ENCODE data around the gene IGF1. TPM values are rescaled to one million over a fixed set of nuclear protein-coding genes. Genes with fewer than 3 reads are reported as not detected.

Gene IGF1
- total and polyA plus RNA-seq, 8 donors, result 0.89 to 14.5 (median 10.2) TPM

DNA sequence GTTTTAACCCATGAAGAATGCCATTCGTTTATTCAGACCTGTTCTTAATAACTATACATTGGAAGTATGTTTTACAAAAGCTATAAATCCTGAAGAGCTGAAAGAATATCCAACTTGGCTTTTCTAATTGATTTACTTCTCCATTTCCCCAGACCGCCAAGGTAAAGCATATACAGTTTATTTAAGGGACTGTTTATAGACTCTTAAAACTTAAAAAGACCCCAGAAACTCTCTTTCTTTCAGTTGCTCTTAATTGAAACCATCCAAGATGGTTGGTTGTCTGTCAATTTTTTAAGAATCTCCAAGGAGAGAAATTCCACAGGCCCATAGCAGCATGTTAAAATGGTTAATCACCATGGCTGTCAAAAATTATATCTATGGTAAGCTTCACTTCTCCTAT is 8.8 kb downstream of the IGF1 start:
- no peaks in the 10 kb centered on the region for H3K4me1 ChIP-seq
- H3K36me3 ChIP-seq, result no peaks in the 10 kb centered on the region
- no peak overlapping the region for H3K4me3 ChIP-seq
- intact Hi-C loops (cut with DNase I; ENCODE audit: low total_unique reads), result no loop called here
- WGBS, 5 donors, result 69 to 79% (median 74%) methylated on average over 2 of the region's 2 CpGs
- no peak overlapping the region for H3K27ac ChIP-seq
- H3K9me3 ChIP-seq, result no peaks in the 10 kb centered on the region
- DNase-seq, result no peak
- TF ChIP-seq POLR2A (IDR thresholded peaks at IDR 0.05) (no peak), EP300 (IDR thresholded peaks at IDR 0.05) (no peak), POLR2AphosphoS5 (IDR thresholded peaks at IDR 0.05) (no peak)
- TF ChIP-seq, protein P1, sequence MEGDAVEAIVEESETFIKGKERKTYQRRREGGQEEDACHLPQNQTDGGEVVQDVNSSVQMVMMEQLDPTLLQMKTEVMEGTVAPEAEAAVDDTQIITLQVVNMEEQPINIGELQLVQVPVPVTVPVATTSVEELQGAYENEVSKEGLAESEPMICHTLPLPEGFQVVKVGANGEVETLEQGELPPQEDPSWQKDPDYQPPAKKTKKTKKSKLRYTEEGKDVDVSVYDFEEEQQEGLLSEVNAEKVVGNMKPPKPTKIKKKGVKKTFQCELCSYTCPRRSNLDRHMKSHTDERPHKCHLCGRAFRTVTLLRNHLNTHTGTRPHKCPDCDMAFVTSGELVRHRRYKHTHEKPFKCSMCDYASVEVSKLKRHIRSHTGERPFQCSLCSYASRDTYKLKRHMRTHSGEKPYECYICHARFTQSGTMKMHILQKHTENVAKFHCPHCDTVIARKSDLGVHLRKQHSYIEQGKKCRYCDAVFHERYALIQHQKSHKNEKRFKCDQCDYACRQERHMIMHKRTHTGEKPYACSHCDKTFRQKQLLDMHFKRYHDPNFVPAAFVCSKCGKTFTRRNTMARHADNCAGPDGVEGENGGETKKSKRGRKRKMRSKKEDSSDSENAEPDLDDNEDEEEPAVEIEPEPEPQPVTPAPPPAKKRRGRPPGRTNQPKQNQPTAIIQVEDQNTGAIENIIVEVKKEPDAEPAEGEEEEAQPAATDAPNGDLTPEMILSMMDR (IDR thresholded peaks at IDR 0.05), result no peak
- H3K27me3 ChIP-seq, result peaks cover 0 to 4% (median 0%) of the 10 kb centered on the region in 3 donors

DNA sequence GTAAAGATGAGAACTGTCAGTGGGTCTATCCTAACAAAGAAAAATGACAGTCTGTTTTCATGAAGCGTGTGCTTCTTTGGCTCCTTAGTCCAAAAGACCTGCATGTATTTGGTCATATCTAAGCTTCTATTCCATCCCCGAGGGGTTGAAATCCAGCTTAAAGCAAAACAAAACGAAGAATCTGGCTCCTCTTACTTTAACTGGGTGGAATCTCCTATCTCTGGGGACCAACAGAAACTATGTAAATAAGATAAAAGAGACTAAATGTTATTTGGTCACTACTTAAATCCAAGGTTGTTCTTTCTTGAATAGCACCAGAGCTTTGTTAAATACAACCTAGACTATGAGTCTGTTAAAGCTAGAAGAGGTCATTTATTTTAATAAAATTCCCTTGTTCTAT is 9.4 kb downstream of the IGF1 start:
- Histone ChIP-seq H3K4me1 (no peaks in the 10 kb centered on the region), H3K4me3 (no peak overlapping the region), H3K9me3 (no peaks in the 10 kb centered on the region), H3K27me3 (peaks cover 0 to 4% (median 0%) of the 10 kb centered on the region in 3 donors), H3K27ac (no peak overlapping the region), H3K36me3 (no peaks in the 10 kb centered on the region)
- TF ChIP-seq, protein P1 (IDR thresholded peaks at IDR 0.05), result no peak
- no peak for TF ChIP-seq EP300 (IDR thresholded peaks at IDR 0.05)
- WGBS, 5 donors, result 48 to 69% (median 50%) methylated on average over 3 of the region's 3 CpGs
- no peak for DNase-seq
- intact Hi-C loops (cut with DNase I; ENCODE audit: low total_unique reads), result no loop called here

DNA sequence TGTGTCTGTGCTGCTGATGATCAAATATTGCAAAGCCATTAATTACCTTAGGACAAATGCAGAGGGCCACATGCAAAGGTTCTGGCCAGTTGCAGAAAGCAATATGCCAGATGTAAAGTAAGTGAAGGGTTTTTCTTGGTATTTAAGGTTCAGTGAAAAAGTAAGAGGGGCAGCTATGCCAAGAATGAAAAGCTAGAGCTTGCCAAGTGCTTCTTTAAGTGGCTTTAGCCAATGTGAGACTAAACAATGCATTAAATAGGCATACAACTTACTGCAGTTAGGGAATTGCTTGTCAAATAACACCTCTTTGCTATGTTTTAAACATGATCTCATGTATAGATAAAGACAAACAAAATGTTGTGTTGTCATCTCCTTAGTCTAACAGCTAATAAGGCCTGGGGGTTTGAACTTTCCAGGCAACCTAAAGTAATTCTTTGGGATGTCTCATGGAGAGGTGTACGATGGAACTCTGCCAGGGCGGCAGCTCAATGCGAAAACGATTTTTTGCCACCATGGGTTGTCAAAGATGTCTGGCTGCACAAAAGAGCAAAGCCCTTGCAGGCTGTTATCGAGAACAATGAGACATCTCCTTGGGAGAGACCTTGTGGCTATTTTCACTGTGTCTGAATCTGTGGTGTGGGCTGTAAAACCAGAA is 12.0 kb downstream of the IGF1 start:
- intact Hi-C loops (cut with DNase I; ENCODE audit: low total_unique reads), result no loop called here
- no peak overlapping the region for H3K4me3 ChIP-seq
- 84 to 90% (median 88%) methylated on average over 5 of the region's 5 CpGs for WGBS, 5 donors
- DNase-seq, result no peak
- TF ChIP-seq POLR2A (IDR thresholded peaks at IDR 0.05), result no peak
- TF ChIP-seq EP300 (IDR thresholded peaks at IDR 0.05), result no peak
- TF ChIP-seq, protein P1 (IDR thresholded peaks at IDR 0.05), result no peak
- no peak for TF ChIP-seq POLR2AphosphoS5 (IDR thresholded peaks at IDR 0.05)
- H3K27ac ChIP-seq, result no peak overlapping the region
- H3K9me3 ChIP-seq, result no peaks in the 10 kb centered on the region
- H3K4me1 ChIP-seq, result no peaks in the 10 kb centered on the region
- no peaks in the 10 kb centered on the region for H3K36me3 ChIP-seq
- H3K27me3 ChIP-seq, result no peaks in the 10 kb centered on the region

DNA sequence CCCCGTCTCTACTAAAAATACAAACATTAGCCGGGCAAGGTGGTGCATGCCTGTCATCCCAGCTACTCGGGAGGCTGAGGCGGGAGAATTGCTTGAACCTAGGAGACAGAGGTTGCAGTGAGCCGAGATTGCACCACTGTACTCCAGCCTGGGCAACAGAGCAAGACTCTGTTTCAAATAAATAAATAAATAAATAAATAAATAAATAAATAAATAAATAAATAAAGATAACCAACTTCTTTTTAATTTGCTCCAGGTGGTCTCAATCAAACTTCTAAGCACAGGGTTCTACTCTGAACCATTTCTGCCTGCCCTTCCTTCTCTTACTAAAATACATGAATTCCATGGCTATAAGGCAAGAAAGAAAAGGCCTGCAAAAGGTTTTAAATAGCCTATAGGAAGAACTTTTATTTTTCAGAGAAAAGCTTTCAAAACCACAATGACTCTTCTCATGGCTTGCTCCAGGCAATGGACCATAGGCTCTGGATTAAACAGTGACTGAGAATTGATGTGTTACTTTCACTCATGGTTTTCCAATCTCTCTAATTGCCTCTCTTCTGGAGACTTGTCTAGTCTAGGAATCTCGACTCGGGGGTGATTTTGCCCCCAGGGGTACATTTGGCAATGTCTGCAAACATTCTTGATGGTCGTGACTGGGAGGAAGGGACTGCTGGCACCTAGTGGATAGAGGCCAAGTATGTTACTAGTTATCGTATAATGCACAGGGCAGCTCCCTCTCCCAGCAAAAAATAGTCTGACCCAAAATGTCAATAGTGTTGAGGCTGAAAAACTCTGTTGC is 14.4 kb downstream of the IGF1 start:
- Histone ChIP-seq H3K27ac (no peak overlapping the region), H3K27me3 (no peaks in the 10 kb centered on the region), H3K4me1 (no peaks in the 10 kb centered on the region), H3K36me3 (no peaks in the 10 kb centered on the region), H3K9me3 (no peaks in the 10 kb centered on the region), H3K4me3 (no peak overlapping the region)
- no peak for DNase-seq
- WGBS, 5 donors, result 71 to 88% (median 85%) methylated on average over 9 of the region's 9 CpGs
- TF ChIP-seq, protein P1 (IDR thresholded peaks at IDR 0.05), result no peak
- TF ChIP-seq POLR2A (IDR thresholded peaks at IDR 0.05), result no peak
- no peak for TF ChIP-seq POLR2AphosphoS5 (IDR thresholded peaks at IDR 0.05)
- no peak for TF ChIP-seq EP300 (IDR thresholded peaks at IDR 0.05)
- intact Hi-C loops (cut with DNase I; ENCODE audit: low total_unique reads), result no loop called here
